HepG2 (cell line): ENCODE measurements around the gene FAM174C. TPM values are rescaled to one million over a fixed set of nuclear protein-coding genes. Genes with fewer than 3 reads are reported as not detected.

ENCODE experiments used
- BORCS8-MEF2B ChIP-seq: sonication (generic); formaldehyde crosslinking; IDR thresholded peaks from 2 replicates; pipeline ENCODE4 v1.8.0; 2022; ENCODE audit warnings: mild to moderate bottlenecking, missing genetic modification reagents
- CSRNP1 ChIP-seq: sonication (generic); formaldehyde crosslinking; IDR thresholded peaks from 2 replicates; pipeline ENCODE4 v1.8.1; 2023; ENCODE audit warnings: mild to moderate bottlenecking, missing genetic modification reagents
- ELK4 ChIP-seq: sonication (generic); formaldehyde crosslinking; IDR thresholded peaks from 2 replicates; pipeline ENCODE4 v1.9.0; 2021; ENCODE audit warnings: missing genetic modification reagents, borderline replicate concordance
- IRF9 ChIP-seq: sonication (generic); formaldehyde crosslinking; IDR thresholded peaks from 2 replicates; pipeline ENCODE4 v1.8.0; 2022; ENCODE audit warnings: missing genetic modification reagents, mild to moderate bottlenecking, borderline replicate concordance
- JUN ChIP-seq: sonication (generic); formaldehyde crosslinking; IDR thresholded peaks from 2 replicates; pipeline ENCODE4 v1.4.0; 2020; ENCODE audit warnings: mild to moderate bottlenecking, missing genetic modification reagents
- MEIS1 ChIP-seq: sonication (generic); formaldehyde crosslinking; IDR thresholded peaks from 2 replicates; pipeline ENCODE4 v1.9.0; 2021; ENCODE audit warnings: mild to moderate bottlenecking, missing genetic modification reagents, moderate library complexity, borderline replicate concordance
- MIER2 ChIP-seq: IDR thresholded peaks from 2 replicates; pipeline ENCODE4 v1.6.1; 2016; ENCODE audit warnings: missing biosample characterization, missing genetic modification reagents
- RAD51 ChIP-seq: fragments of 450-650 bp; IDR thresholded peaks from 2 replicates; pipeline ENCODE4 v1.6.1; 2016; ENCODE audit warnings: borderline replicate concordance
- RBAK ChIP-seq: sonication (generic); formaldehyde crosslinking; IDR thresholded peaks from 2 replicates; pipeline ENCODE4 v1.5.1; 2020; ENCODE audit warnings: mild to moderate bottlenecking, missing genetic modification reagents
- RBM22 ChIP-seq: fragments of 200-400 bp; formaldehyde crosslinking; optimal IDR thresholded peaks from 2 replicates; pipeline ENCODE3; 2017; ENCODE audit warnings: mild to moderate bottlenecking, low read length, moderate library complexity
- SKI ChIP-seq: fragments of 450-650 bp; IDR thresholded peaks from one replicate; pipeline ENCODE4 v1.6.1; 2018; ENCODE audit warnings: mild to moderate bottlenecking; ENCODE audit not compliant: partially characterized antibody
- TEAD3 ChIP-seq: optimal IDR thresholded peaks from 2 replicates; pipeline ENCODE3; 2016; ENCODE audit warnings: borderline replicate concordance
- ZFP90 ChIP-seq: sonication (generic); formaldehyde crosslinking; IDR thresholded peaks from 2 replicates; pipeline ENCODE4 v1.8.0; 2022; ENCODE audit warnings: missing genetic modification reagents, mild to moderate bottlenecking, inconsistent platforms, borderline replicate concordance
- ZKSCAN5 ChIP-seq: sonication (generic); formaldehyde crosslinking; IDR thresholded peaks from 2 replicates; pipeline ENCODE4 v1.5.1; 2020; ENCODE audit warnings: mild to moderate bottlenecking, missing genetic modification reagents
- ZNF235 ChIP-seq: sonication (generic); formaldehyde crosslinking; IDR thresholded peaks from 2 replicates; pipeline ENCODE4 v1.8.1; 2023; ENCODE audit warnings: mild to moderate bottlenecking, missing genetic modification reagents, borderline replicate concordance
- ZNF280B ChIP-seq: sonication (generic); formaldehyde crosslinking; IDR thresholded peaks from 2 replicates; pipeline ENCODE4 v1.5.0; 2020; ENCODE audit warnings: missing genetic modification reagents, mild to moderate bottlenecking, borderline replicate concordance
- ZNF33B ChIP-seq: sonication (generic); formaldehyde crosslinking; IDR thresholded peaks from 2 replicates; pipeline ENCODE4 v1.5.1; 2020; ENCODE audit warnings: mild to moderate bottlenecking, missing genetic modification reagents
- ZNF414 ChIP-seq: sonication (generic); formaldehyde crosslinking; IDR thresholded peaks from 2 replicates; pipeline ENCODE4 v1.5.0; 2020; ENCODE audit warnings: missing genetic modification reagents
- ZNF597 ChIP-seq: sonication (generic); formaldehyde crosslinking; IDR thresholded peaks from 2 replicates; pipeline ENCODE4 v1.5.0; 2020; ENCODE audit warnings: missing genetic modification reagents
- ZNF773 ChIP-seq: sonication (generic); formaldehyde crosslinking; IDR thresholded peaks from 2 replicates; pipeline ENCODE4 v1.4.0; 2020; ENCODE audit warnings: missing genetic modification reagents, borderline replicate concordance
- ZNF850 ChIP-seq: sonication (generic); formaldehyde crosslinking; conservative IDR thresholded peaks from 2 replicates; pipeline ENCODE4 v1.9.0; 2021; ENCODE audit warnings: mild to moderate bottlenecking, missing genetic modification reagents
- polyA plus RNA-seq, 8 experiments: library from polyadenylated mRNA; depleted of rRNA in 3 of 8; stranded (reverse) in 7 of 8; unstranded in 1 of 8; fragments of >200 nt; fragmentation: Illumina TruSeq in 4 of 8; extraction: Trizol in 4 of 8; gene quantifications; 2 replicates each; pipeline versions ENCODE4 v1.2.1 to v1.2.3, GENCODE V29; 2011 to 2016; ENCODE audit warnings: low read depth in 4 of 8, missing spikeins in 1 of 8, mixed read lengths in 1 of 8; ENCODE audit not compliant: insufficient read depth in 1 of 8
- total RNA-seq, 5 experiments: library from RNA; depleted of rRNA; stranded (reverse); fragments of >200 nt; fragmentation: Illumina TruSeq; extraction: Trizol; gene quantifications; 2 replicates each; pipeline ENCODE4 v1.2.3, GENCODE V29; 2016; ENCODE audit warnings: low read depth in 1 of 5

The FAM174C gene
- total and polyA plus RNA-seq, 2 of the 13 experiments (the other 11 are each of a cell fraction or from before 2014, with no cell fraction given) = 19.5 to 31.3 TPM

GRCh38 chr19:1266129-1266915, 9.0 kb upstream of the FAM174C start (continued):
- TF ChIP-seq ZNF280B (CRISPR knock-in tag) = no peak
- TF ChIP-seq CSRNP1 = peak; percentile 67
- TF ChIP-seq RBAK = no peak
- no peak; the same call in 1 of the 2 replicates for TF ChIP-seq ZFP90 (CRISPR knock-in tag)
- TF ChIP-seq MIER2 (CRISPR knock-in tag) = no peak
- TF ChIP-seq JUN (CRISPR knock-in tag) = no peak; the same call in 1 of the 2 replicates
- no peak for TF ChIP-seq ZNF597
- TF ChIP-seq MEIS1 (CRISPR knock-in tag) = peak; percentile 76; the same call in 1 of the 2 replicates
- no peak for TF ChIP-seq RBM22
- no peak for TF ChIP-seq ZNF414 (CRISPR knock-in tag)
- TF ChIP-seq ZNF235 = no peak
- TF ChIP-seq ELK4 (CRISPR knock-in tag) = no peak
- 0 out of 2 replicates have a peak, but pooled peaks have one; percentile 49 for TF ChIP-seq ZNF33B (CRISPR knock-in tag)
- TF ChIP-seq BORCS8-MEF2B (CRISPR knock-in tag) = 0 out of 2 replicates have a peak, but pooled peaks have one; percentile 21
- 0 out of 2 replicates have a peak, but pooled peaks have one; percentile 55 for TF ChIP-seq ZNF850 (CRISPR knock-in tag)
- no peak for TF ChIP-seq TEAD3
- no peak for TF ChIP-seq SKI
- TF ChIP-seq ZKSCAN5 = no peak
- TF ChIP-seq IRF9 (CRISPR knock-in tag) = no peak; the same call in 1 of the 2 replicates
- no peak for TF ChIP-seq ZNF773
- TF ChIP-seq RAD51 = no peak
